IPS-20b (cell line): ENCODE data around the gene DLG2.

ENCODE experiments used
- H3K27ac ChIP-seq: one replicate; pipeline ENCODE4 v1.5.1; 2013; ENCODE audit warnings: low read length
- H3K27me3 ChIP-seq: 2 replicates; pipeline ENCODE4 v1.6.1; 2013; ENCODE audit warnings: mild to moderate bottlenecking, low read length, inconsistent platforms; ENCODE audit not compliant: insufficient read depth
- H3K36me3 ChIP-seq: 2 replicates; pipeline ENCODE4 v1.6.1; 2013; ENCODE audit warnings: low read depth, mild to moderate bottlenecking, inconsistent platforms, low read length, moderate library complexity; ENCODE audit not compliant: insufficient read depth
- H3K4me1 ChIP-seq: 2 replicates; pipeline ENCODE4 v1.6.1; 2013; ENCODE audit warnings: mild to moderate bottlenecking, control low read depth, inconsistent platforms, low read length, moderate library complexity; ENCODE audit not compliant: insufficient read depth
- H3K4me3 ChIP-seq: 2 replicates; pipeline ENCODE4 v1.5.1; 2013; ENCODE audit warnings: mild to moderate bottlenecking, low read length, inconsistent platforms
- H3K9ac ChIP-seq: 2 replicates; pipeline ENCODE4 v1.6.1; 2013; ENCODE audit warnings: low read depth, mild to moderate bottlenecking, inconsistent platforms, low read length, moderate library complexity
- H3K9me3 ChIP-seq: 2 replicates; pipeline ENCODE4 v1.6.1; 2013; ENCODE audit warnings: mild to moderate bottlenecking, low read depth, low read length, inconsistent platforms; ENCODE audit not compliant: insufficient read depth

DLG2 gene

GRCh38 chr11:84021291-84021690 is 1605.9 kb downstream of the DLG2 start:
- Histone ChIP-seq H3K4me3 (no peak overlapping the region), H3K9ac (no peak overlapping the region), H3K27me3 (no peaks in the 10 kb centered on the region), H3K27ac (no peak overlapping the region), H3K4me1 (peaks cover 13% of the 10 kb centered on the region; the same call in 1 of the 2 replicates), H3K36me3 (no peaks in the 10 kb centered on the region), H3K9me3 (no peaks in the 10 kb centered on the region)

- no peaks in the 10 kb centered on the region for H3K27me3 ChIP-seq
- H3K36me3 ChIP-seq: no peaks in the 10 kb centered on the region
- no peak overlapping the region for H3K4me3 ChIP-seq
- H3K4me1 ChIP-seq: peaks cover 13% of the 10 kb centered on the region; the same call in 1 of the 2 replicates
- no peaks in the 10 kb centered on the region for H3K9me3 ChIP-seq
- H3K9ac ChIP-seq: no peak overlapping the region
- H3K27ac ChIP-seq: no peak overlapping the region
These were observed 1607.5 kb downstream of the DLG2 start for GRCh38 chr11:84019571-84020194.

- no peak overlapping the region for H3K9ac ChIP-seq
- no peaks in the 10 kb centered on the region for H3K27me3 ChIP-seq
- H3K27ac ChIP-seq: no peak overlapping the region
- no peaks in the 10 kb centered on the region for H3K36me3 ChIP-seq
- no peaks in the 10 kb centered on the region for H3K9me3 ChIP-seq
- H3K4me1 ChIP-seq: no peaks in the 10 kb centered on the region
- no peak overlapping the region for H3K4me3 ChIP-seq
These were observed 1612.6 kb downstream of the DLG2 start for GRCh38 chr11:84014539-84014938.

- Histone ChIP-seq H3K4me1 (no peaks in the 10 kb centered on the region), H3K27me3 (no peaks in the 10 kb centered on the region), H3K9ac (no peak overlapping the region), H3K4me3 (no peak overlapping the region), H3K9me3 (no peaks in the 10 kb centered on the region), H3K27ac (no peak overlapping the region), H3K36me3 (no peaks in the 10 kb centered on the region)
These were observed 1614.8 kb downstream of the DLG2 start for GRCh38 chr11:84012171-84012826.

GRCh38 chr11:84003181-84003580 is 1624.0 kb downstream of the DLG2 start:
- no peak overlapping the region for H3K9ac ChIP-seq
- H3K4me1 ChIP-seq: no peaks in the 10 kb centered on the region
- no peaks in the 10 kb centered on the region for H3K36me3 ChIP-seq
- H3K9me3 ChIP-seq: peaks cover 39% of the 10 kb centered on the region
- no peak overlapping the region for H3K4me3 ChIP-seq
- no peaks in the 10 kb centered on the region for H3K27me3 ChIP-seq
- H3K27ac ChIP-seq: no peak overlapping the region

GRCh38 chr11:83998921-83999320 is 1628.2 kb downstream of the DLG2 start:
- H3K36me3 ChIP-seq: no peaks in the 10 kb centered on the region
- H3K9me3 ChIP-seq: peaks cover 39% of the 10 kb centered on the region
- H3K4me1 ChIP-seq: no peaks in the 10 kb centered on the region
- no peak overlapping the region for H3K4me3 ChIP-seq
- H3K27me3 ChIP-seq: no peaks in the 10 kb centered on the region
- no peak overlapping the region for H3K27ac ChIP-seq
- no peak overlapping the region for H3K9ac ChIP-seq

GRCh38 chr11:83990160-83990733 is 1636.9 kb downstream of the DLG2 start:
- H3K9me3 ChIP-seq: no peaks in the 10 kb centered on the region
- H3K4me3 ChIP-seq: no peak overlapping the region
- H3K27me3 ChIP-seq: no peaks in the 10 kb centered on the region
- H3K36me3 ChIP-seq: no peaks in the 10 kb centered on the region
- no peak overlapping the region for H3K9ac ChIP-seq
- no peak overlapping the region for H3K27ac ChIP-seq
- H3K4me1 ChIP-seq: no peaks in the 10 kb centered on the region

- H3K4me3 ChIP-seq: no peak overlapping the region
- no peak overlapping the region for H3K9ac ChIP-seq
- H3K9me3 ChIP-seq: no peaks in the 10 kb centered on the region
- no peaks in the 10 kb centered on the region for H3K27me3 ChIP-seq
- no peaks in the 10 kb centered on the region for H3K36me3 ChIP-seq
- peaks cover 3% of the 10 kb centered on the region; the same call in 1 of the 2 replicates for H3K4me1 ChIP-seq
- H3K27ac ChIP-seq: no peak overlapping the region
These were observed 1644.3 kb downstream of the DLG2 start for GRCh38 chr11:83982825-83983224.

GRCh38 chr11:83979593-83979992 is 1647.6 kb downstream of the DLG2 start:
- Histone ChIP-seq H3K27me3 (no peaks in the 10 kb centered on the region), H3K27ac (no peak overlapping the region), H3K4me3 (no peak overlapping the region), H3K4me1 (peaks cover 3% of the 10 kb centered on the region; the same call in 1 of the 2 replicates), H3K9ac (no peak overlapping the region), H3K9me3 (no peaks in the 10 kb centered on the region), H3K36me3 (no peaks in the 10 kb centered on the region)

GRCh38 chr11:83978942-83979341 is 1648.2 kb downstream of the DLG2 start:
- Histone ChIP-seq H3K9me3 (no peaks in the 10 kb centered on the region), H3K9ac (no peak overlapping the region), H3K36me3 (no peaks in the 10 kb centered on the region), H3K27ac (no peak overlapping the region), H3K4me1 (peaks cover 3% of the 10 kb centered on the region; the same call in 1 of the 2 replicates), H3K27me3 (no peaks in the 10 kb centered on the region), H3K4me3 (no peak overlapping the region)

GRCh38 chr11:83976086-83976485 is 1651.1 kb downstream of the DLG2 start:
- no peak overlapping the region for H3K4me3 ChIP-seq
- no peaks in the 10 kb centered on the region for H3K36me3 ChIP-seq
- H3K27ac ChIP-seq: no peak overlapping the region
- H3K9ac ChIP-seq: no peak overlapping the region
- H3K27me3 ChIP-seq: no peaks in the 10 kb centered on the region
- H3K4me1 ChIP-seq: peaks cover 3% of the 10 kb centered on the region; the same call in 1 of the 2 replicates
- no peaks in the 10 kb centered on the region for H3K9me3 ChIP-seq

GRCh38 chr11:83972536-83972935 is 1654.6 kb downstream of the DLG2 start:
- Histone ChIP-seq H3K27ac (no peak overlapping the region), H3K9ac (no peak overlapping the region), H3K4me3 (no peak overlapping the region), H3K36me3 (no peaks in the 10 kb centered on the region), H3K4me1 (no peaks in the 10 kb centered on the region), H3K27me3 (no peaks in the 10 kb centered on the region), H3K9me3 (no peaks in the 10 kb centered on the region)
